H1 (cell line): Measurements from ENCODE around the gene UBC. TPM values are rescaled to one million over a fixed set of nuclear protein-coding genes. Genes with fewer than 3 reads are reported as not detected.

Experiments used
- CTCF ChIA-PET: fragments of 300-600 bp; sonication (Branson Sonifier 250); formaldehyde crosslinking; loops from one replicate; lab custom pipeline; 2021; ENCODE audit not compliant: partially characterized antibody; lab: Charles Lee
- POLR2A ChIA-PET: fragments of 300-600 bp; sonication (Branson Sonifier 250); formaldehyde crosslinking; loops from one replicate; lab custom pipeline; 2021; ENCODE audit warnings: inconsistent platforms; ENCODE audit not compliant: partially characterized antibody; lab: Charles Lee
- DNase-seq, 2 experiments: peaks; one replicate each; pipeline versions ENCODE4 v3.0.0 to v3.0.0-alpha.2; 2010 to 2022; ENCODE audit warnings: low spot score in 2 of 2, low read depth in 1 of 2, mixed read lengths in 1 of 2
- FAIRE-seq: peaks from 2 replicates; lab custom pipeline; 2011; peaks lifted over from hg19 to GRCh38; lab: Jason Lieb, UNC
- H2AFZ ChIP-seq: 2 replicates; pipeline ENCODE4 v1.8.1; 2012; ENCODE audit warnings: low read length, inconsistent platforms
- H2AK5ac ChIP-seq: 2 replicates; pipeline ENCODE4 v1.6.1; 2013; ENCODE audit warnings: low read depth, low read length
- H2BK120ac ChIP-seq: replicated peaks from 2 replicates; pipeline ENCODE3; 2013; ENCODE audit warnings: low read depth, low read length, inconsistent platforms
- H2BK12ac ChIP-seq: 2 replicates; pipeline ENCODE4 v1.6.1; 2013; ENCODE audit warnings: low read depth, low read length
- H2BK15ac ChIP-seq: 2 replicates; pipeline ENCODE4 v1.6.1; 2013; ENCODE audit warnings: low read length
- H2BK20ac ChIP-seq: 2 replicates; pipeline ENCODE4 v1.6.1; 2013; ENCODE audit warnings: low read length
- H2BK5ac ChIP-seq: 2 replicates; pipeline ENCODE4 v1.6.1; 2013; ENCODE audit warnings: low read depth, low read length
- H3K14ac ChIP-seq: 2 replicates; pipeline ENCODE4 v1.6.1; 2013; ENCODE audit warnings: inconsistent platforms; ENCODE audit not compliant: insufficient read length
- H3K18ac ChIP-seq: 2 replicates; pipeline ENCODE4 v1.6.1; 2013; ENCODE audit warnings: low read length; ENCODE audit errors: extremely low read depth
- H3K23ac ChIP-seq: 2 replicates; pipeline ENCODE4 v1.6.1; 2013; ENCODE audit warnings: inconsistent platforms; ENCODE audit not compliant: insufficient read length
- H3K23me2 ChIP-seq: 2 replicates; pipeline ENCODE4 v1.6.1; 2013; ENCODE audit warnings: low read depth, low read length
- H3K27ac ChIP-seq: 2 replicates; pipeline ENCODE4 v1.6.1; 2011; ENCODE audit warnings: low read depth, low read length, inconsistent platforms
- H3K27me3 ChIP-seq, 4 experiments: replicated peaks in 1 of 4; 1 replicate in 1 of 4; 2 replicates in 3 of 4; pipeline versions ENCODE4 v1.6.1 to v1.8.1; 2011 to 2013; ENCODE audit warnings: low read length in 3 of 4, mild to moderate bottlenecking in 3 of 4, inconsistent platforms in 2 of 4, mixed read lengths in 2 of 4, moderate library complexity in 1 of 4; ENCODE audit not compliant: control insufficient read depth in 3 of 4, insufficient read depth in 3 of 4; ENCODE audit errors: extremely low read depth in 1 of 4
- H3K36me3 ChIP-seq, 4 experiments: 2 replicates each; pipeline versions ENCODE4 v1.6.1 to v1.8.1; 2011 to 2013; ENCODE audit warnings: mild to moderate bottlenecking in 4 of 4, low read length in 3 of 4, moderate library complexity in 2 of 4, control low read depth in 1 of 4, inconsistent platforms in 1 of 4; ENCODE audit not compliant: insufficient read depth in 4 of 4, control insufficient read depth in 2 of 4
- H3K4ac ChIP-seq: replicated peaks from 2 replicates; pipeline ENCODE3; 2013; ENCODE audit warnings: low read length, low read depth, mixed read lengths, inconsistent platforms; ENCODE audit not compliant: insufficient read length
- H3K4me1 ChIP-seq, 4 experiments: replicated peaks in 1 of 4; 1 replicate in 1 of 4; 2 replicates in 3 of 4; pipeline versions ENCODE4 v1.6.1 to v1.8.1; 2011 to 2013; ENCODE audit warnings: low read length in 3 of 4, inconsistent platforms in 2 of 4, mixed read lengths in 1 of 4; ENCODE audit not compliant: insufficient read depth in 4 of 4, control insufficient read depth in 3 of 4
- H3K4me2 ChIP-seq, 2 experiments: 2 replicates each; pipeline versions ENCODE4 v1.6.1 to v1.8.1; 2011 to 2013; ENCODE audit warnings: low read depth in 2 of 2, low read length in 2 of 2, control low read depth in 1 of 2, inconsistent platforms in 1 of 2, mild to moderate bottlenecking in 1 of 2; ENCODE audit not compliant: insufficient read depth in 1 of 2
- H3K4me3 ChIP-seq, 4 experiments: fragments of 200-600, 300-600 bp in 1 of 4; sonication (generic), shearing (Covaris generic), sonication (Bioruptor Twin) in 1 of 4; 2 replicates each; pipeline versions ENCODE4 v1.5.1 to v1.8.1; 2011 to 2016; ENCODE audit warnings: low read length in 4 of 4, low read depth in 3 of 4, control low read depth in 2 of 4, inconsistent platforms in 2 of 4, mild to moderate bottlenecking in 2 of 4, mixed read lengths in 1 of 4, moderate library complexity in 1 of 4; ENCODE audit not compliant: insufficient read depth in 2 of 4; ENCODE audit errors: extremely low read depth in 1 of 4
- H3K56ac ChIP-seq: replicated peaks from 2 replicates; pipeline ENCODE3; 2013; ENCODE audit warnings: low read depth, mild to moderate bottlenecking, mixed read lengths, low read length, inconsistent platforms; ENCODE audit not compliant: insufficient read length
- H3K79me1 ChIP-seq: 2 replicates; pipeline ENCODE4 v1.6.1; 2013; ENCODE audit warnings: low read depth, low read length, control low read depth
- H3K79me2 ChIP-seq, 2 experiments: 2 replicates each; pipeline versions ENCODE4 v1.6.1 to v1.8.1; 2012 to 2013; ENCODE audit warnings: low read length in 2 of 2, mild to moderate bottlenecking in 2 of 2, inconsistent platforms in 1 of 2; ENCODE audit not compliant: insufficient read depth in 2 of 2, control insufficient read depth in 1 of 2
- H3K9ac ChIP-seq, 4 experiments: replicated peaks in 1 of 4; 1 replicate in 1 of 4; 2 replicates in 3 of 4; pipeline versions ENCODE4 v1.6.1 to v1.8.1; 2011 to 2013; ENCODE audit warnings: low read depth in 3 of 4, low read length in 3 of 4, control low read depth in 2 of 4, mild to moderate bottlenecking in 2 of 4, moderate library complexity in 2 of 4, inconsistent platforms in 1 of 4; ENCODE audit errors: extremely low read depth in 1 of 4
- H3K9me3 ChIP-seq, 2 experiments: 2 replicates each; pipeline versions ENCODE4 v1.6.1 to v1.8.1; 2012 to 2013; ENCODE audit warnings: mild to moderate bottlenecking in 2 of 2, moderate library complexity in 2 of 2, control low read depth in 1 of 2, inconsistent platforms in 1 of 2, low read depth in 1 of 2, low read length in 1 of 2, mixed read lengths in 1 of 2; ENCODE audit not compliant: insufficient read depth in 2 of 2
- H4K20me1 ChIP-seq, 2 experiments: replicated peaks in 1 of 2; 2 replicates each; pipeline versions ENCODE3 to v1.8.1; 2011 to 2013; ENCODE audit warnings: inconsistent platforms in 2 of 2, low read length in 2 of 2, mild to moderate bottlenecking in 1 of 2; ENCODE audit not compliant: insufficient read depth in 2 of 2, control insufficient read depth in 1 of 2
- H4K5ac ChIP-seq: 2 replicates; pipeline ENCODE4 v1.6.1; 2013; ENCODE audit warnings: low read length, low read depth, mixed read lengths, inconsistent platforms; ENCODE audit not compliant: insufficient read length
- H4K8ac ChIP-seq: 2 replicates; pipeline ENCODE4 v1.8.0; 2013; ENCODE audit warnings: mild to moderate bottlenecking, moderate library complexity, low read length, inconsistent platforms; ENCODE audit not compliant: insufficient read depth; ENCODE audit errors: extremely low read depth
- H4K91ac ChIP-seq: replicated peaks from 2 replicates; pipeline ENCODE3; 2013; ENCODE audit warnings: low read length, mixed read lengths, inconsistent platforms; ENCODE audit not compliant: insufficient read length
- CREB1 ChIP-seq: IDR thresholded peaks from 2 replicates; pipeline ENCODE4 v1.6.1; 2012; ENCODE audit warnings: inconsistent platforms
- CTBP2 ChIP-seq: IDR thresholded peaks from 2 replicates; pipeline ENCODE4 v1.7.0; 2011; ENCODE audit warnings: borderline replicate concordance, mild to moderate bottlenecking, moderate library complexity, mixed read lengths, low read length; ENCODE audit not compliant: insufficient read depth, insufficient read length
- KDM1A ChIP-seq: fragments of 200-600, 300-600 bp; sonication (generic); IDR thresholded peaks from 2 replicates; pipeline ENCODE4 v1.7.1; 2016; ENCODE audit warnings: mild to moderate bottlenecking, low read length, borderline replicate concordance
- POLR2A ChIP-seq, 2 experiments: IDR thresholded peaks; 1 replicate in 1 of 2; 2 replicates in 1 of 2; pipeline ENCODE4 v1.6.1; 2011; ENCODE audit warnings: low read depth in 2 of 2, low read length in 2 of 2, mild to moderate bottlenecking in 2 of 2; ENCODE audit errors: control extremely low read depth in 1 of 2
- POLR2AphosphoS5 ChIP-seq: IDR thresholded peaks from 2 replicates; pipeline ENCODE4 v1.6.1; 2011; ENCODE audit warnings: low read depth, low read length
- RFX5 ChIP-seq: IDR thresholded peaks from 2 replicates; pipeline ENCODE4 v1.6.1; 2011; ENCODE audit warnings: low read depth, low read length, improper control_type of control experiment, borderline replicate concordance
- TBP ChIP-seq: IDR thresholded peaks from 2 replicates; pipeline ENCODE4 v1.6.1; 2011; ENCODE audit warnings: low read depth, low read length, improper control_type of control experiment
- TEAD4 ChIP-seq: IDR thresholded peaks from 2 replicates; pipeline ENCODE4 v1.6.1; 2012; ENCODE audit warnings: low read depth, low read length, inconsistent platforms, mixed read lengths
- YY1 ChIP-seq: IDR thresholded peaks from 2 replicates; pipeline ENCODE4 v1.6.1; 2011; ENCODE audit warnings: low read depth, mild to moderate bottlenecking, low read length
- WGBS, 2 experiments: shearing (Covaris generic) in 1 of 2; methylation state at CpG; one replicate each; pipeline versions ENCODE4 v1.1.6 to v1.1.7; 2013 to 2015; ENCODE audit warnings: low lambda C conversion rate in 2 of 2, mixed read lengths in 2 of 2, inconsistent platforms in 1 of 2, low coverage in 1 of 2, missing lambda C conversion rate in 1 of 2; ENCODE audit not compliant: insufficient replicate concordance in 2 of 2, insufficient coverage in 1 of 2, insufficient read length in 1 of 2; ENCODE audit errors: extremely low coverage in 1 of 2, missing lambda C conversion rate in 1 of 2; 5-methylcytosine and 5-hydroxymethylcytosine counted together
- polyA plus RNA-seq, 7 experiments: library from polyadenylated mRNA; depleted of rRNA in 3 of 7; stranded (reverse) in 5 of 7; unstranded in 2 of 7; fragments of >200 nt in 5 of 7; fragments of 200-250 nt in 2 of 7; gene quantifications; 1 replicate in 5 of 7; 2 replicates in 1 of 7; 4 replicates in 1 of 7; pipeline versions ENCODE4 v1.2.1 to v1.2.3, GENCODE V29; 2011 to 2013; ENCODE audit warnings: missing spikeins in 2 of 7, mixed read lengths in 2 of 7
- total RNA-seq: library from RNA; stranded (reverse); fragmentation: NEBNext Ultra II Directional; extraction: Animal tissue kit (Norgen Biotek cat#: 25700); gene quantifications from 2 replicates; pipeline ENCODE4 v1.2.1, GENCODE V29; 2021

UBC gene
- total and polyA plus RNA-seq, 2 of the 8 experiments (the other 6 are each of a cell fraction or from before 2014, with no cell fraction given) = 559 to 749 TPM

GRCh38 chr12:124946447-124946793 is 32.0 kb upstream of the UBC start:
- H3K4me2 ChIP-seq = no peak overlapping the region
- no peak overlapping the region for H2BK120ac ChIP-seq
- no peaks in the 10 kb centered on the region for H3K23me2 ChIP-seq
- ChIA-PET POLR2A (interaction anchor here (1.1 to 2.4 kb wide), 3 partner anchors 16 to 23 kb away, joined by 3 to 6 read pairs (median 5); no protein-coding TSS in a partner anchor), CTCF (no interaction called here)
- no peak overlapping the region for H3K4ac ChIP-seq
- no peak overlapping the region for H3K14ac ChIP-seq
- no peak overlapping the region for H2BK15ac ChIP-seq
- DNase-seq (no peak), FAIRE-seq (no peak)
- H3K4me1 ChIP-seq = no peaks in the 10 kb centered on the region
- H3K79me2 ChIP-seq = no peaks in the 10 kb centered on the region
- no peak overlapping the region for H4K8ac ChIP-seq
- H3K36me3 ChIP-seq = peaks cover 14 to 28% (median 24%) of the 10 kb centered on the region in 4 experiments
- WGBS, 2 experiments = 86% methylated on average over 10 of the region's 10 CpGs; no CpG with 5 or more reads in 1 of the 2 experiments
- H3K23ac ChIP-seq = no peak overlapping the region
- H3K27ac ChIP-seq = no peak overlapping the region
- no peak overlapping the region for H3K56ac ChIP-seq
- no peaks in the 10 kb centered on the region for H3K27me3 ChIP-seq
- no peaks in the 10 kb centered on the region for H3K9me3 ChIP-seq
- H4K20me1 ChIP-seq = peaks cover 0 to 3% of the 10 kb centered on the region in 2 experiments
- no peak overlapping the region for H2AFZ ChIP-seq
- no peak overlapping the region for H4K5ac ChIP-seq
- H3K4me3 ChIP-seq = no peak overlapping the region
- H3K79me1 ChIP-seq = no peaks in the 10 kb centered on the region; the same call in 1 of the 2 replicates
- no peak overlapping the region for H3K18ac ChIP-seq
- no peak overlapping the region for H2AK5ac ChIP-seq
- no peak overlapping the region for H2BK5ac ChIP-seq
- H2BK12ac ChIP-seq = no peak overlapping the region
- H3K9ac ChIP-seq = no peak overlapping the region
- H4K91ac ChIP-seq = no peak overlapping the region
- H2BK20ac ChIP-seq = no peak overlapping the region
- TF ChIP-seq TBP (no peak), YY1 (no peak), CREB1 (no peak), RFX5 (no peak), POLR2AphosphoS5 (no peak), KDM1A (no peak), POLR2A (IDR thresholded peaks at IDR 0.05; ENCODE audit: control extremely low read depth in 1 of 2, low read depth in 2 of 2, low read length in 2 of 2) (no peak), TEAD4 (no peak), CTBP2 (no peak)
